ENCODE measurements around the gene ASPSCR1. TPM values are rescaled to one million over a fixed set of nuclear protein-coding genes. Genes with fewer than 3 reads are reported as not detected.

ASPSCR1 gene
- total and polyA plus RNA-seq, 2 of the 13 experiments (the other 11 are each of a cell fraction or from before 2014, with no cell fraction given), result 274 to 314 TPM

GRCh38 chr17:82013772-82014321 is 36.4 kb downstream of the ASPSCR1 start (continued):
- TF ChIP-seq TOE1 (CRISPR knock-in tag; IDR thresholded peaks at IDR 0.05), result no peak
- TF ChIP-seq, protein P1, sequence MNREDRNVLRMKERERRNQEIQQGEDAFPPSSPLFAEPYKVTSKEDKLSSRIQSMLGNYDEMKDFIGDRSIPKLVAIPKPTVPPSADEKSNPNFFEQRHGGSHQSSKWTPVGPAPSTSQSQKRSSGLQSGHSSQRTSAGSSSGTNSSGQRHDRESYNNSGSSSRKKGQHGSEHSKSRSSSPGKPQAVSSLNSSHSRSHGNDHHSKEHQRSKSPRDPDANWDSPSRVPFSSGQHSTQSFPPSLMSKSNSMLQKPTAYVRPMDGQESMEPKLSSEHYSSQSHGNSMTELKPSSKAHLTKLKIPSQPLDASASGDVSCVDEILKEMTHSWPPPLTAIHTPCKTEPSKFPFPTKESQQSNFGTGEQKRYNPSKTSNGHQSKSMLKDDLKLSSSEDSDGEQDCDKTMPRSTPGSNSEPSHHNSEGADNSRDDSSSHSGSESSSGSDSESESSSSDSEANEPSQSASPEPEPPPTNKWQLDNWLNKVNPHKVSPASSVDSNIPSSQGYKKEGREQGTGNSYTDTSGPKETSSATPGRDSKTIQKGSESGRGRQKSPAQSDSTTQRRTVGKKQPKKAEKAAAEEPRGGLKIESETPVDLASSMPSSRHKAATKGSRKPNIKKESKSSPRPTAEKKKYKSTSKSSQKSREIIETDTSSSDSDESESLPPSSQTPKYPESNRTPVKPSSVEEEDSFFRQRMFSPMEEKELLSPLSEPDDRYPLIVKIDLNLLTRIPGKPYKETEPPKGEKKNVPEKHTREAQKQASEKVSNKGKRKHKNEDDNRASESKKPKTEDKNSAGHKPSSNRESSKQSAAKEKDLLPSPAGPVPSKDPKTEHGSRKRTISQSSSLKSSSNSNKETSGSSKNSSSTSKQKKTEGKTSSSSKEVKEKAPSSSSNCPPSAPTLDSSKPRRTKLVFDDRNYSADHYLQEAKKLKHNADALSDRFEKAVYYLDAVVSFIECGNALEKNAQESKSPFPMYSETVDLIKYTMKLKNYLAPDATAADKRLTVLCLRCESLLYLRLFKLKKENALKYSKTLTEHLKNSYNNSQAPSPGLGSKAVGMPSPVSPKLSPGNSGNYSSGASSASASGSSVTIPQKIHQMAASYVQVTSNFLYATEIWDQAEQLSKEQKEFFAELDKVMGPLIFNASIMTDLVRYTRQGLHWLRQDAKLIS (CRISPR knock-in tag; IDR thresholded peaks at IDR 0.05), result peak; percentile 80; the same call in 1 of the 2 replicates
- TF ChIP-seq RNF2 (conservative IDR thresholded peaks at IDR 0.05; ENCODE audit: low read depth), result no peak
- TF ChIP-seq POGZ (CRISPR knock-in tag; IDR thresholded peaks at IDR 0.05), result no peak
- no peak for TF ChIP-seq ZNF335 (CRISPR knock-in tag; IDR thresholded peaks at IDR 0.05)
- TF ChIP-seq, protein P2, sequence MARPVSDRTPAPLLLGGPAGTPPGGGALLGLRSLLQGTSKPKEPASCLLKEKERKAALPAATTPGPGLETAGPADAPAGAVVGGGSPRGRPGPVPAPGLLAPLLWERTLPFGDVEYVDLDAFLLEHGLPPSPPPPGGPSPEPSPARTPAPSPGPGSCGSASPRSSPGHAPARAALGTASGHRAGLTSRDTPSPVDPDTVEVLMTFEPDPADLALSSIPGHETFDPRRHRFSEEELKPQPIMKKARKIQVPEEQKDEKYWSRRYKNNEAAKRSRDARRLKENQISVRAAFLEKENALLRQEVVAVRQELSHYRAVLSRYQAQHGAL (CRISPR knock-in tag; IDR thresholded peaks at IDR 0.05; ENCODE audit: not compliant biosample characterization), result no peak
- TF ChIP-seq GATAD2A (CRISPR knock-in tag; IDR thresholded peaks at IDR 0.05), result peak; percentile 83
- no peak for TF ChIP-seq CREB1 (IDR thresholded peaks at IDR 0.05)
- TF ChIP-seq CREB1 (CRISPR knock-in tag; IDR thresholded peaks at IDR 0.05), result no peak
- TF ChIP-seq SMARCE1 (IDR thresholded peaks at IDR 0.05; ENCODE audit: borderline replicate concordance), result no peak
- no peak for TF ChIP-seq ZNF205 (CRISPR knock-in tag; IDR thresholded peaks at IDR 0.05)
- TF ChIP-seq KLF15 (CRISPR knock-in tag; IDR thresholded peaks at IDR 0.05; ENCODE audit: borderline replicate concordance), result no peak
- no peak for TF ChIP-seq PAX8 (CRISPR knock-in tag; IDR thresholded peaks at IDR 0.05; ENCODE audit: borderline replicate concordance)
- no peak for TF ChIP-seq PRDM4 (CRISPR knock-in tag; IDR thresholded peaks at IDR 0.05; ENCODE audit: borderline replicate concordance)
- no peak for TF ChIP-seq HDAC6 (IDR thresholded peaks at IDR 0.05; ENCODE audit: low read depth, low read length)
- TF ChIP-seq MIXL1 (CRISPR knock-in tag; IDR thresholded peaks at IDR 0.05), result no peak
- peak; percentile 56; the same call in 1 of the 2 replicates for TF ChIP-seq PITX1 (CRISPR knock-in tag; IDR thresholded peaks at IDR 0.05)
- TF ChIP-seq THAP11 (CRISPR knock-in tag; IDR thresholded peaks at IDR 0.05), result 0 out of 2 replicates have a peak, but pooled peaks have one; percentile 20
- no peak for TF ChIP-seq SPEN (CRISPR knock-in tag; IDR thresholded peaks at IDR 0.05; ENCODE audit: low read depth)
- no peak for TF ChIP-seq TBL1XR1 (IDR thresholded peaks at IDR 0.05; ENCODE audit: borderline replicate concordance, low read length, partially characterized antibody)
- TF ChIP-seq, protein P3, sequence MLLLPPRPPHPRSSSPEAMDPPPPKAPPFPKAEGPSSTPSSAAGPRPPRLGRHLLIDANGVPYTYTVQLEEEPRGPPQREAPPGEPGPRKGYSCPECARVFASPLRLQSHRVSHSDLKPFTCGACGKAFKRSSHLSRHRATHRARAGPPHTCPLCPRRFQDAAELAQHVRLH (CRISPR knock-in tag; IDR thresholded peaks at IDR 0.05; ENCODE audit: borderline replicate concordance, low read depth), result no peak
- no peak for TF ChIP-seq CENPT (CRISPR knock-in tag; IDR thresholded peaks at IDR 0.05; ENCODE audit: low read depth)
- TF ChIP-seq SATB2 (CRISPR knock-in tag; IDR thresholded peaks at IDR 0.05), result no peak
- TF ChIP-seq SAFB2 (CRISPR knock-in tag; IDR thresholded peaks at IDR 0.05; ENCODE audit: borderline replicate concordance, low read depth), result 0 out of 2 replicates have a peak, but pooled peaks have one; percentile 46
- TF ChIP-seq ZNF567 (CRISPR knock-in tag; IDR thresholded peaks at IDR 0.05; ENCODE audit: borderline replicate concordance), result peak; percentile 41; the same call in 1 of the 2 replicates
- no peak for TF ChIP-seq ZKSCAN8 (CRISPR knock-in tag; IDR thresholded peaks at IDR 0.05; ENCODE audit: borderline replicate concordance)
